Neural cell (in vitro differentiated cells): ENCODE measurements around the gene AMOTL2. TPM values are rescaled to one million over a fixed set of nuclear protein-coding genes. Genes with fewer than 3 reads are reported as not detected.

Experiments
- H2AFZ ChIP-seq: fragments of 200-600, 300-800 bp; sonication (generic), shearing (Covaris generic); 2 replicates; pipeline ENCODE4 v1.6.0; 2014; ENCODE audit warnings: low read depth, mild to moderate bottlenecking, antibody characterized with exemption, low read length, moderate library complexity
- H3F3A ChIP-seq: fragments of 200-600 bp; shearing (Covaris generic); 2 replicates; pipeline ENCODE4 v1.6.1; 2016; ENCODE audit warnings: mild to moderate bottlenecking, moderate library complexity, mixed read lengths, antibody characterized with exemption, low read length; ENCODE audit not compliant: insufficient read depth, poor library complexity, severe bottlenecking
- H3K27ac ChIP-seq: fragments of 200-600, 300-800 bp; sonication (generic), shearing (Covaris generic); 2 replicates; pipeline ENCODE4 v1.5.1; 2014; ENCODE audit warnings: mild to moderate bottlenecking, low read length, moderate library complexity
- H3K27me3 ChIP-seq: fragments of 300-800, 200-600 bp; sonication (generic), shearing (Covaris generic); 2 replicates; pipeline ENCODE4 v1.6.0; 2014; ENCODE audit warnings: mild to moderate bottlenecking, low read depth, low read length, moderate library complexity; ENCODE audit not compliant: insufficient read depth
- H3K36me3 ChIP-seq: fragments of 300-800, 200-600 bp; sonication (generic), shearing (Covaris generic); 2 replicates; pipeline ENCODE4 v1.5.1; 2014; ENCODE audit warnings: mild to moderate bottlenecking, antibody characterized with exemption, low read length, moderate library complexity; ENCODE audit not compliant: insufficient read depth
- H3K4me2 ChIP-seq: fragments of 300-800, 200-600 bp; sonication (generic), shearing (Covaris generic); 2 replicates; pipeline ENCODE4 v1.6.0; 2014; ENCODE audit warnings: mild to moderate bottlenecking, low read length
- H3K4me3 ChIP-seq: fragments of 300-800, 200-600 bp; sonication (generic), shearing (Covaris generic); 2 replicates; pipeline ENCODE4 v1.5.1; 2014; ENCODE audit warnings: mild to moderate bottlenecking, low read length, moderate library complexity
- H3K79me2 ChIP-seq: fragments of 200-600 bp; shearing (Covaris generic); replicated peaks from 2 replicates; pipeline ENCODE4 v1.6.0; 2014; ENCODE audit warnings: mild to moderate bottlenecking, low read length, moderate library complexity; ENCODE audit not compliant: insufficient read depth
- H3K9ac ChIP-seq: fragments of 300-800, 200-600 bp; sonication (generic), shearing (Covaris generic); 2 replicates; pipeline ENCODE4 v1.6.1; 2016; ENCODE audit warnings: mild to moderate bottlenecking, low read length, mixed read lengths
- H3K9me2 ChIP-seq: fragments of 200-600 bp; shearing (Covaris generic); 2 replicates; pipeline ENCODE4 v1.6.1; 2016; ENCODE audit warnings: mild to moderate bottlenecking, low read length, mixed read lengths; ENCODE audit not compliant: insufficient read depth
- H3K9me3 ChIP-seq: fragments of 200-600, 300-800 bp; sonication (generic), shearing (Covaris generic); 2 replicates; pipeline ENCODE4 v1.6.1; 2016; ENCODE audit warnings: mild to moderate bottlenecking, mixed run types, low read length, moderate library complexity, mixed read lengths
- H4K20me1 ChIP-seq: fragments of 200-600 bp; shearing (Covaris generic); 2 replicates; pipeline ENCODE4 v1.6.1; 2016; ENCODE audit warnings: mild to moderate bottlenecking, mixed run types; ENCODE audit not compliant: insufficient read depth
- CTCF ChIP-seq: fragments of 450-650 bp; IDR thresholded peaks from 2 replicates; pipeline ENCODE4 v1.5.1; 2014; ENCODE audit warnings: antibody characterized with exemption, mild to moderate bottlenecking, moderate library complexity; ENCODE audit not compliant: poor library complexity, severe bottlenecking
- EP300 ChIP-seq: fragments of 450-650 bp; conservative IDR thresholded peaks from 2 replicates; pipeline ENCODE4 v1.6.1; 2014; ENCODE audit warnings: antibody characterized with exemption, mild to moderate bottlenecking, moderate library complexity; ENCODE audit not compliant: poor library complexity, severe bottlenecking
- EZH2 ChIP-seq: fragments of 200-600, 300-800 bp; shearing (Covaris generic), sonication (generic); IDR thresholded peaks from 2 replicates; pipeline ENCODE4 v1.6.1; 2014; ENCODE audit warnings: antibody characterized with exemption, low read length, borderline replicate concordance, mild to moderate bottlenecking; ENCODE audit not compliant: insufficient read depth, poor library complexity, severe bottlenecking
- MXI1 ChIP-seq: fragments of 450-650 bp; conservative IDR thresholded peaks from 2 replicates; pipeline ENCODE4 v1.6.1; 2014; ENCODE audit warnings: antibody characterized with exemption, mild to moderate bottlenecking; ENCODE audit not compliant: poor library complexity, severe bottlenecking
- POLR2AphosphoS5 ChIP-seq: IDR thresholded peaks from 2 replicates; pipeline ENCODE4 v1.6.1; 2012
- RAD21 ChIP-seq: fragments of 450-650 bp; conservative IDR thresholded peaks from 2 replicates; pipeline ENCODE4 v1.6.1; 2014; ENCODE audit warnings: antibody characterized with exemption, mild to moderate bottlenecking, moderate library complexity
- REST ChIP-seq: IDR thresholded peaks from 2 replicates; pipeline ENCODE4 v1.6.1; 2012; ENCODE audit warnings: borderline replicate concordance
- SMC3 ChIP-seq: fragments of 450-650 bp; conservative IDR thresholded peaks from 2 replicates; pipeline ENCODE4 v1.6.1; 2014; ENCODE audit warnings: antibody characterized with exemption, mild to moderate bottlenecking, moderate library complexity; ENCODE audit not compliant: poor library complexity
- TAF1 ChIP-seq: IDR thresholded peaks from 2 replicates; pipeline ENCODE4 v1.6.1; 2012; ENCODE audit warnings: low read depth
- polyA plus RNA-seq: library from polyadenylated mRNA; depleted of rRNA; stranded (reverse); fragments of >200 nt; gene quantifications from 2 replicates; pipeline ENCODE4 v1.2.3, GENCODE V29; 2014

The AMOTL2 gene
- polyA plus RNA-seq, 1 donor from 2014 or later = 30.1 TPM

GRCh38 chr3:134392336-134392983 lies 18.2 kb upstream of the AMOTL2 start:
- no peaks in the 10 kb centered on the region for H4K20me1 ChIP-seq
- peaks cover 6% of the 10 kb centered on the region for H3K9me3 ChIP-seq
- H3K4me2 ChIP-seq = no peak overlapping the region
- no peak overlapping the region for H3K27ac ChIP-seq
- TF ChIP-seq TAF1 = no peak
- no peak for TF ChIP-seq EP300
- TF ChIP-seq SMC3 = no peak
- TF ChIP-seq RAD21 = no peak
- no peak for TF ChIP-seq POLR2AphosphoS5
- TF ChIP-seq MXI1 = no peak
- no peak for TF ChIP-seq EZH2
- no peak for TF ChIP-seq REST
- TF ChIP-seq CTCF = no peak
- no peaks in the 10 kb centered on the region for H3K36me3 ChIP-seq
- no peak overlapping the region for H3K9ac ChIP-seq
- H3F3A ChIP-seq = no peaks in the 10 kb centered on the region
- H3K9me2 ChIP-seq = no peaks in the 10 kb centered on the region
- no peak overlapping the region for H2AFZ ChIP-seq
- H3K79me2 ChIP-seq = no peaks in the 10 kb centered on the region
- H3K4me3 ChIP-seq = no peak overlapping the region
- H3K27me3 ChIP-seq = no peaks in the 10 kb centered on the region

GRCh38 chr3:134389865-134390264 lies 15.6 kb upstream of the AMOTL2 start:
- Histone ChIP-seq H3K27me3 (no peaks in the 10 kb centered on the region), H3K9ac (no peak overlapping the region), H3K4me2 (no peak overlapping the region), H3K9me2 (no peaks in the 10 kb centered on the region), H3K4me3 (no peak overlapping the region), H4K20me1 (no peaks in the 10 kb centered on the region), H2AFZ (no peak overlapping the region), H3F3A (no peaks in the 10 kb centered on the region), H3K79me2 (no peaks in the 10 kb centered on the region), H3K36me3 (no peaks in the 10 kb centered on the region), H3K9me3 (peaks cover 6% of the 10 kb centered on the region), H3K27ac (no peak overlapping the region)
- TF ChIP-seq MXI1 = no peak
- TF ChIP-seq POLR2AphosphoS5 = no peak
- no peak for TF ChIP-seq CTCF
- TF ChIP-seq REST = no peak
- no peak for TF ChIP-seq RAD21
- TF ChIP-seq SMC3 = no peak
- TF ChIP-seq TAF1 = no peak
- TF ChIP-seq EZH2 = no peak
- TF ChIP-seq EP300 = no peak
